ENCODE data around the gene SACS.

DNA sequence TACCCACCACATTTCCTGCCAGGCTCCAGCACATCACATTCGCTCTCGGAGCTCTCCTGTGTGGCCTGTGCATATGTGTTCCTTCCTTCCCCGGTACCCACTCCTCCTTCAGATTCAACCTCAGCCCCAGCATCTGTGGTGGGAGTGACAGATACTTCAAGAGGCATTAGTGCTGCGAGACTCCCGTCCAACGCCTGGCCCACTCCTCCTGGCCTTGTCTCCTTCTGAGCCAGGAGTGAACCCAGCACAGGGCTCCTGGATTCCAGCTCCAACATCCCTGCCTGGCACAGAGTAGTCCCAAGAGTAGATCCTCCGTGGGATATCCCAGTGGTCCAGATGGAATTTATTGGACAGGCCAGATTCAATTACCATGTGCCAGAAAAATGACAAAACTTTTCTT, 55.9 kb downstream of the SACS start:
- no peak for TF ChIP-seq POLR2A (IDR thresholded peaks at IDR 0.05; ENCODE audit: borderline replicate concordance, extremely low read depth, insufficient read depth, insufficient read length)
- TF ChIP-seq MAX (IDR thresholded peaks at IDR 0.05), result no peak
- no peak for TF ChIP-seq CTCF (IDR thresholded peaks at IDR 0.05 in 2 of 3, conservative IDR thresholded peaks at IDR 0.05 in 1 of 3; ENCODE audit: borderline replicate concordance in 1 of 3, insufficient read depth in 1 of 3, low read depth in 2 of 3, low read length in 2 of 3)
- TF ChIP-seq POLR2AphosphoS5 (IDR thresholded peaks at IDR 0.05; ENCODE audit: low read depth, low read length), result no peak
- TF ChIP-seq TCF7L2 (IDR thresholded peaks at IDR 0.05; ENCODE audit: borderline replicate concordance, extremely low read depth, insufficient read depth, insufficient read length), result no peak
- no peak for TF ChIP-seq RAD21 (IDR thresholded peaks at IDR 0.05; ENCODE audit: low read depth)
- no peak for TF ChIP-seq YY1 (IDR thresholded peaks at IDR 0.05; ENCODE audit: extremely low read depth, insufficient replicate concordance, low read depth, low read length)
- no peak for TF ChIP-seq ELF1 (IDR thresholded peaks at IDR 0.05; ENCODE audit: borderline replicate concordance, low read depth)
